GM10248 (cell line): Measurements from ENCODE around the gene PTPRG.

Experiments
- CTCF ChIA-PET: fragments of 300-600 bp; sonication (Branson Sonifier 250); formaldehyde crosslinking; extraction: SDS; loops from one replicate; lab custom pipeline; 2021; ENCODE audit warnings: antibody characterized with exemption; lab: Yijun Ruan, JAX
- POLR2A ChIA-PET: fragments of 350-650 bp; sonication (Branson Sonifier 250); formaldehyde crosslinking; extraction: SDS; loops from one replicate; lab custom pipeline; 2020; ENCODE audit warnings: antibody characterized with exemption; lab: Yijun Ruan, JAX
- DNase-seq: peaks from one replicate; pipeline ENCODE4 v3.0.0; 2012; ENCODE audit errors: extremely low spot score
- TF ChIP-seq, protein P1 (sequence below): IDR thresholded peaks from 2 replicates; pipeline ENCODE4 v1.5.1; 2012; ENCODE audit warnings: mild to moderate bottlenecking, low read depth; ENCODE audit errors: extremely low read depth, missing control alignments, control extremely low read depth

The PTPRG gene

GRCh38 chr3:61718565-61718964 is 157.2 kb downstream of the PTPRG start:
- no peak for DNase-seq
- ChIA-PET POLR2A (no interaction called here), CTCF (no interaction called here)
- TF ChIP-seq, protein P1, sequence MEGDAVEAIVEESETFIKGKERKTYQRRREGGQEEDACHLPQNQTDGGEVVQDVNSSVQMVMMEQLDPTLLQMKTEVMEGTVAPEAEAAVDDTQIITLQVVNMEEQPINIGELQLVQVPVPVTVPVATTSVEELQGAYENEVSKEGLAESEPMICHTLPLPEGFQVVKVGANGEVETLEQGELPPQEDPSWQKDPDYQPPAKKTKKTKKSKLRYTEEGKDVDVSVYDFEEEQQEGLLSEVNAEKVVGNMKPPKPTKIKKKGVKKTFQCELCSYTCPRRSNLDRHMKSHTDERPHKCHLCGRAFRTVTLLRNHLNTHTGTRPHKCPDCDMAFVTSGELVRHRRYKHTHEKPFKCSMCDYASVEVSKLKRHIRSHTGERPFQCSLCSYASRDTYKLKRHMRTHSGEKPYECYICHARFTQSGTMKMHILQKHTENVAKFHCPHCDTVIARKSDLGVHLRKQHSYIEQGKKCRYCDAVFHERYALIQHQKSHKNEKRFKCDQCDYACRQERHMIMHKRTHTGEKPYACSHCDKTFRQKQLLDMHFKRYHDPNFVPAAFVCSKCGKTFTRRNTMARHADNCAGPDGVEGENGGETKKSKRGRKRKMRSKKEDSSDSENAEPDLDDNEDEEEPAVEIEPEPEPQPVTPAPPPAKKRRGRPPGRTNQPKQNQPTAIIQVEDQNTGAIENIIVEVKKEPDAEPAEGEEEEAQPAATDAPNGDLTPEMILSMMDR = no peak

DNA sequence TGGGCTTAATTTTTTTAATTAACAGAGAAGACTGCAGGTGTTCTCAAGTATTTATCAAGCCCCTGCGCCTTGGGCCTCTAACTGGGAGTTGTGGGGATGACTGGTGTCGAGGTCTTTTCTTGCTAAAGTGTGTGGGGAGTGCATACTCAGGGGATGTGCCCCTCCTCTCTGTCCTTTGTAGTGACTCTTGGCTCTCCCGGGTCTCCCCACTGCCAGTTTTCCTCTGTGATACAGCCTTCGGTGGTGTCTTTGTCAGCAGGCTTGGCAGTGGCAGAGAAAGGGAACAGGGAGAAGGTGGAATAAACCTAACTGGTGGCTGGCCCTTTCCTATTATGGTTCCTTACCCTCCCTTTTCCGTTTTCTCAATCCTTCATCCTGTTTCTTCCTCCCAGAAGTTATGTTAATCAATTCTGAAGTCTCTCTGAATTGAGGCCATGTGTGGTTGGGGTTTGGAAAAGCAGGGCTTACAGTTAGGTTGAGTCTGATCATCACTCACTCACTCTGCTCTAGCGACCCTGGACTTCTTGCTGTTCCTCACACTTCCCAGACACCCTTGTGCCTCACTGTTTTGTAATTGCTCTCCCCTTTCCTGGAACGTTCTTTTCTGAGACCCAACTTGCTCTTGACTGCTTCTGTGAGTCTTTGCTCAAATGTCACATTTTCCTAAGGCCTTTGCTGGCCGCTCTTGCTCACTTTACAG is 158.1 kb downstream of the PTPRG start:
- ChIA-PET POLR2A (no interaction called here), CTCF (no interaction called here)
- TF ChIP-seq, protein P1 = no peak
- DNase-seq = no peak

GRCh38 chr3:61723038-61723437 is 161.7 kb downstream of the PTPRG start:
- POLR2A ChIA-PET = no interaction called here
- CTCF ChIA-PET = no interaction called here
- TF ChIP-seq, protein P1 = no peak
- no peak for DNase-seq

GRCh38 chr3:61724183-61724582 is 162.8 kb downstream of the PTPRG start:
- POLR2A ChIA-PET = no interaction called here
- TF ChIP-seq, protein P1 = no peak
- CTCF ChIA-PET = no interaction called here
- DNase-seq = peak; percentile 23

- DNase-seq = no peak
- POLR2A ChIA-PET = no interaction called here
- CTCF ChIA-PET = no interaction called here
- TF ChIP-seq, protein P1 = no peak
Measured at GRCh38 chr3:61724801-61725200, 163.4 kb downstream of the PTPRG start.

GRCh38 chr3:61725851-61726333 is 164.5 kb downstream of the PTPRG start:
- DNase-seq = no peak
- TF ChIP-seq, protein P1 = no peak
- ChIA-PET POLR2A (no interaction called here), CTCF (no interaction called here)
